CD4-positive, alpha-beta memory T cell (primary cell): ENCODE results near the gene MYH13. TPM values are rescaled to one million over a fixed set of nuclear protein-coding genes. Genes with fewer than 3 reads are reported as not detected.
A peak's percentile ranks its signal among the peaks of the same experiment; 100 is the strongest.

Experiments used
- CTCF ChIA-PET: fragments of 350-600 bp; sonication (Branson Sonifier 250); formaldehyde crosslinking; loops from one replicate; lab custom pipeline; 2021; ENCODE audit warnings: inconsistent platforms; ENCODE audit not compliant: partially characterized antibody; lab: Charles Lee
- POLR2A ChIA-PET: fragments of 350-600 bp; sonication (Branson Sonifier 250); formaldehyde crosslinking; loops from one replicate; lab custom pipeline; 2021; ENCODE audit not compliant: partially characterized antibody; lab: Charles Lee
- DNase-seq, 5 donors: peaks; one replicate each; pipeline versions ENCODE4 v3.0.0 to v3.0.0-alpha.2; 2020 to 2022; ENCODE audit warnings: mixed read lengths in 1 of 5
- H3K27ac ChIP-seq: one replicate; pipeline ENCODE4 v1.7.0; 2013; ENCODE audit warnings: low read depth, low read length
- H3K27me3 ChIP-seq: 2 replicates; pipeline ENCODE4 v1.7.0; 2013; ENCODE audit warnings: mild to moderate bottlenecking, low read length, moderate library complexity; ENCODE audit not compliant: insufficient read depth
- H3K36me3 ChIP-seq: 2 replicates; pipeline ENCODE4 v1.7.0; 2013; ENCODE audit warnings: mild to moderate bottlenecking, low read length, moderate library complexity; ENCODE audit not compliant: insufficient read depth
- H3K4me1 ChIP-seq: 2 replicates; pipeline ENCODE4 v1.7.0; 2013; ENCODE audit warnings: mild to moderate bottlenecking, low read length, moderate library complexity; ENCODE audit not compliant: insufficient read depth
- H3K4me3 ChIP-seq, 2 donors: one replicate each; pipeline ENCODE4 v1.7.0; 2013; ENCODE audit warnings: low read length in 2 of 2, mild to moderate bottlenecking in 1 of 2
- H3K9me3 ChIP-seq, 2 donors: one replicate each; pipeline ENCODE4 v1.7.0; 2013; ENCODE audit warnings: low read length in 2 of 2, control low read depth in 1 of 2; ENCODE audit not compliant: control insufficient read depth in 1 of 2
- H3K27ac Mint-ChIP-seq, 7 donors: one replicate each; pipeline ENCODE4 v1.8.0; 2020 to 2021; ENCODE audit warnings: mixed read lengths in 7 of 7, mild to moderate bottlenecking in 6 of 7, inconsistent platforms in 3 of 7, moderate library complexity in 3 of 7
- H3K27me3 Mint-ChIP-seq, 2 donors: one replicate each; pipeline ENCODE4 v1.8.0; 2020 to 2021; ENCODE audit warnings: mixed read lengths in 2 of 2
- H3K36me3 Mint-ChIP-seq, 2 donors: one replicate each; pipeline ENCODE4 v1.8.0; 2020 to 2021; ENCODE audit warnings: mixed read lengths in 2 of 2, inconsistent platforms in 1 of 2, mild to moderate bottlenecking in 1 of 2
- H3K4me1 Mint-ChIP-seq, 4 donors: one replicate each; pipeline ENCODE4 v1.8.0; 2020 to 2021; ENCODE audit warnings: mixed read lengths in 4 of 4, mild to moderate bottlenecking in 1 of 4
- H3K4me3 Mint-ChIP-seq, 8 donors: one replicate each; pipeline ENCODE4 v1.8.0; 2020 to 2021; ENCODE audit warnings: mixed read lengths in 8 of 8, mild to moderate bottlenecking in 7 of 8, moderate library complexity in 6 of 8, inconsistent platforms in 3 of 8
- H3K9me3 Mint-ChIP-seq, 8 donors: one replicate each; pipeline ENCODE4 v1.8.0; 2020 to 2021; ENCODE audit warnings: mixed read lengths in 8 of 8, mild to moderate bottlenecking in 5 of 8, inconsistent platforms in 3 of 8, moderate library complexity in 1 of 8
- intact Hi-C: fragments of 100-400 bp; cut with micrococcal nuclease; formaldehyde crosslinking; loops from one replicate; pipeline ENCODE4 v1.15.1; 2023
- polyA plus RNA-seq, 2 donors: library from polyadenylated mRNA; unstranded; fragments of 300-500 nt; fragmentation: Illumina TruSeq; gene quantifications; one replicate each; pipeline ENCODE4 v1.2.3, GENCODE V29; 2021
- total RNA-seq, 2 experiments: library from RNA; stranded (reverse); gene quantifications; one replicate each; pipeline ENCODE4 v1.2.3, GENCODE V29; 2021

Gene MYH13
- total and polyA plus RNA-seq, 4 experiments from 2014 or later = not detected

DNA sequence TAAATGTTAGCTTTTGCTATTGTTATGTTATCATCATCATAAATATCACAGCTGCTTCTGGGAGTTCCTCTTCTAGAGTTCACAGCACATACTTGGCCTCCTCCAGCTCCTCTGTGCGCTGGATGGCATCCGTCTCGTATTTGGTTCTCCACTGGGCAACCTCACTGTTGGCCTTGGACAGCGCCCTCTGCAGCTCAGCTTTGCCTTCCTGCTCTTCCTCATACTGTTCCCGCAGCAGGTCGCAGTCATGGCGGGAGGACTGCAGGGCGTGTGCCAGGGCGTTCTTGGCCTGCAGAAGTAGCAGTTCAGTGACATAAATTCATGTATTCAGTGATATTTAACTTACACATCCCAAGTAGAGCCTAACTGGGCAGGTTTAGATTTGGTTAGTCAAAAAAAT is 25.5 kb upstream of the MYH13 start:
- DNase-seq = no peak
- Mint-ChIP-seq H3K36me3 (no peaks in the 10 kb centered on the region), H3K27ac (no peak overlapping the region), H3K4me3 (no peak overlapping the region), H3K4me1 (no peaks in the 10 kb centered on the region), H3K27me3 (peaks cover 2 to 8% of the 10 kb centered on the region in 2 donors), H3K9me3 (peaks cover 0 to 4% (median 0%) of the 10 kb centered on the region in 8 donors)
- intact Hi-C loops = no loop called here
- no peak overlapping the region for H3K4me3 ChIP-seq
- H3K27ac ChIP-seq = no peak overlapping the region
- no peaks in the 10 kb centered on the region for H3K4me1 ChIP-seq
- ChIA-PET CTCF (no interaction called here), POLR2A (no interaction called here)
- H3K9me3 ChIP-seq = no peaks in the 10 kb centered on the region
- H3K27me3 ChIP-seq = no peaks in the 10 kb centered on the region
- no peaks in the 10 kb centered on the region for H3K36me3 ChIP-seq

DNA sequence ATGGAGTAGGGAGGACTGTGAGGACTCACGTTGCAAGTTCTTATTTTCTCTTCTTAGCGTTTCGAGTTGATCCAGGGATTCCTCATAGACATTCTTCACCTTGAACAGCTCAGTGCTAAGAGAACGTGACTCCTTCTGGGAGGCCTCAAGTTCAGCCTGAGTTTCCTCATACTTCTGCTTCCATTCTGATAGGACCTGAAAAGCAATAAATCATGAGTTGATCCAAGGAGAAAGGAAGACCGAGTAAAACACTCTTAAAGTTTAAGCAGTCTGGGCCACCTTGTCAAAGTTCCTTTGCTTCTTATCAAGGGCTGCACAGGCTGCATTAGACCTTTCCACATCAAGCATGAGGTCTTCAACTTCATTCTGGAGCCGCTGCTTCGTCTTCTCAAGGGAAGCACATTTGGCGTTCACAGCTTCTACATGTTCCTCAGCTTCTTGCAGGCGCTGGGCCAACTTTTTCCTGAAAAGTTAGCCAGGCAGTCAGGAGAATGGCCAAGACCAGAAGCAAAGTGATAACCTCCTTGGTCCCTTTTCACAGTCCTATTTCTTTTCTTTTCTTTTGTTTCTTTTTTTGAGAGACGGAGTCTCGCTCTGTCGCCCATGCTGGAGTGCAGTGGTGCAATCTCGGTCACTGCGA is 23.8 kb upstream of the MYH13 start:
- Histone ChIP-seq H3K9me3 (no peaks in the 10 kb centered on the region), H3K27ac (no peak overlapping the region), H3K4me3 (no peak overlapping the region), H3K4me1 (no peaks in the 10 kb centered on the region), H3K36me3 (no peaks in the 10 kb centered on the region), H3K27me3 (no peaks in the 10 kb centered on the region)
- H3K4me3 Mint-ChIP-seq = no peak overlapping the region
- H3K4me1 Mint-ChIP-seq = no peaks in the 10 kb centered on the region
- DNase-seq = no peak
- H3K27ac Mint-ChIP-seq = peak overlapping the region in 1 of 7 donors; percentile 17
- CTCF ChIA-PET = no interaction called here
- H3K9me3 Mint-ChIP-seq = peaks cover 0 to 4% (median 0%) of the 10 kb centered on the region in 8 donors
- intact Hi-C loops = no loop called here
- POLR2A ChIA-PET = no interaction called here
- peaks cover 0 to 8% of the 10 kb centered on the region in 2 donors for H3K27me3 Mint-ChIP-seq
- no peaks in the 10 kb centered on the region for H3K36me3 Mint-ChIP-seq

DNA sequence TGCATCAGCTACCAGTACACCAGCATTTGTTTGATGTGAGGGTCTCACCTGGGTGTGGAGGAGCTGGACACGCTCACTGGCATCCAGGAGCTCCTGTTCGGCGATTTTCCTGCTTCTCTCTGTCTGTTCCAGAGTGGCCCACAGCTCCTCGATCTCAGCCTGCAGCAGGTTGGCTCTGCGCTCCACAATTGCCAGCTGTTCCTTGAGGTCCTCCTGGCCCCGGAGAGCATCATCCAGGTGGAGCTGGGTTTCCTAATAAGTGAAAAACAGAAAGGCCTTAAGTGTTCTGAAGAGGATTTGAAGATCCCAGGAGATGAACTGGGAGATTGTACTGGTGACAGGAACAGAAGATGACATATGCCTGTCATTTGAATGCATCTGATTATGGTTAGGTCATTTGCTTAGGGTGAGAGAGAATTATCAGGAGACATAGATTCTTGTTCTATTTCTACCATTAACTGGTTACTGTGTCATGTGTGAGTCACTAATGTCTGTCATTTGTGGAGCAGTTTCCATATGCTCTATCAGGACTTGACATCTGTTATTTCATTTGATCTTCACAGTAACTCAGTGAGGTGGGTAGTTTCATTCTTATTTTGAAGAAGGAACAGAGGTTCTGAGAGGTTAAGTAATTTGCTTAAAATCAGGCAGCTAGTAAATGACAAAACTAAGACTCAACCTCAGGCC is 21.5 kb upstream of the MYH13 start:
- Mint-ChIP-seq H3K4me3 (no peak overlapping the region), H3K9me3 (peaks cover 0 to 3% (median 0%) of the 10 kb centered on the region in 8 donors), H3K27me3 (peaks cover 0 to 8% of the 10 kb centered on the region in 2 donors), H3K27ac (no peak overlapping the region), H3K4me1 (no peaks in the 10 kb centered on the region), H3K36me3 (no peaks in the 10 kb centered on the region)
- POLR2A ChIA-PET = no interaction called here
- Histone ChIP-seq H3K9me3 (no peaks in the 10 kb centered on the region), H3K27me3 (no peaks in the 10 kb centered on the region), H3K27ac (no peak overlapping the region), H3K36me3 (no peaks in the 10 kb centered on the region), H3K4me1 (no peaks in the 10 kb centered on the region), H3K4me3 (no peak overlapping the region)
- intact Hi-C loops = no loop called here
- no peak for DNase-seq
- CTCF ChIA-PET = no interaction called here

DNA sequence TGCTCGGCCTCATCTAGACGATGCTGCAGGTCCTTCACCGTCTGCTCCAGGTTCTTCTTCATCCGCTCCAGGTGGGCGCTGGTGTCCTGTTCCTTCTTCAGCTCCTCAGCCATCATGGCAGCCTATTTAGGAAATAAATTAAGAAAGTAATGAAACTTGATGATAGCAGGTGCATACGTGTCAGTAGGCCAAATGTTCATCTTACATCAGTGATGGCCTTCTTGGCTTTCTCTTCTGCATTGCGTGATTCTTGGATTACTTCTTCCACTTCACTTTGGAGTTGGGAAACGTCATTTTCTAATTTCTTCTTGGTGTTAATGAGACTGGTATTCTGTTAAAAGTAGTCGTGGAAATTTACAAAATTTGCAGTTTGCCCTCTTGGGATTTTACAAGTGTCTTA is 20.1 kb upstream of the MYH13 start:
- Mint-ChIP-seq H3K27me3 (peaks cover 0 to 8% of the 10 kb centered on the region in 2 donors), H3K9me3 (peaks cover 0 to 5% (median 2%) of the 10 kb centered on the region in 8 donors), H3K4me3 (no peak overlapping the region), H3K4me1 (no peaks in the 10 kb centered on the region), H3K27ac (no peak overlapping the region), H3K36me3 (no peaks in the 10 kb centered on the region)
- Histone ChIP-seq H3K4me1 (no peaks in the 10 kb centered on the region), H3K36me3 (no peaks in the 10 kb centered on the region), H3K27ac (no peak overlapping the region), H3K4me3 (no peak overlapping the region), H3K27me3 (no peaks in the 10 kb centered on the region), H3K9me3 (no peaks in the 10 kb centered on the region)
- ChIA-PET POLR2A (no interaction called here), CTCF (no interaction called here)
- no peak for DNase-seq
- intact Hi-C loops = no loop called here

DNA sequence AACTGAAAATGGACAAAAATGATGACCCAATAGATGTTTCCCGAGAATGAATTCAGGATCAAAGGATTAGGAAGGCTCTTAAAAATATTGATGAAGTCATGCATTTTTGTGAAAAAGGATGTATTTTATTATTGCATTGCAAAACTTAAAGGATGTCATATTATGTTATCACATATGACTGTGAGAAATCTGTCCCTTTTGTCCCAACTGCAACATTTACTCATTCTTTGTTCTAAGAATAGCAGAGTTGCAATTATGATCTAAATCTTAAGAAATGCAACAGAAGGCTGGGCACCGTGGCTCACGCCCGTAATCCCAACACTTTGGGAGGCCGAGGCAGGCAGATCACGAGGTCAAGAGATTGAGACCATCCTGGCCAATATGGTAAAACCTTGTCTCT is 13.1 kb upstream of the MYH13 start:
- H3K36me3 ChIP-seq = no peaks in the 10 kb centered on the region
- H3K36me3 Mint-ChIP-seq = no peaks in the 10 kb centered on the region
- CTCF ChIA-PET = no interaction called here
- H3K9me3 ChIP-seq = no peaks in the 10 kb centered on the region
- intact Hi-C loops = no loop called here
- POLR2A ChIA-PET = no interaction called here
- no peak overlapping the region for H3K4me3 ChIP-seq
- no peaks in the 10 kb centered on the region for H3K4me1 Mint-ChIP-seq
- H3K27me3 ChIP-seq = no peaks in the 10 kb centered on the region
- H3K4me1 ChIP-seq = no peaks in the 10 kb centered on the region
- H3K27ac Mint-ChIP-seq = no peak overlapping the region
- H3K9me3 Mint-ChIP-seq = peaks cover 0 to 8% (median 3%) of the 10 kb centered on the region in 8 donors
- no peak overlapping the region for H3K4me3 Mint-ChIP-seq
- no peak for DNase-seq
- H3K27ac ChIP-seq = no peak overlapping the region
- H3K27me3 Mint-ChIP-seq = peaks cover 0 to under 1% of the 10 kb centered on the region in 2 donors

DNA sequence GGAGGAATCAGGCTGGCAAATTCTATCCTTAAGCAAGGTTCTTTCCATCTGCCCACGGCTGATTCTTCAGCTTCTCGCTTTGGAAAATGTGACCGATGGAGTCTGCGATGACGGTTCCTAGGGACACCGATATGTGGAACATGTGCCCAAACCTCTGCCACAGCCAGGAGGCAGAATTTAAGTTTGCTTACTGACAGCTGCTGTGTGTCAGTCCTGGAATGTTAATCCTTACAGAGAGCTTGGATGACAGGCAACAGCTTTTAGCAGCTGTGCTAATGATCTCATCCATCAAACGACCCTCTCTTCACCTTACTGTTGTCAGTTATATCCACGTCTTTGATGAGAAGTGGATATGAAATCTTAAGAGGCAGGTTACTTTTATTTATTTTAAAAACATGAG is 11.4 kb upstream of the MYH13 start:
- DNase-seq = no peak
- no peaks in the 10 kb centered on the region for H3K9me3 ChIP-seq
- H3K27ac Mint-ChIP-seq = no peak overlapping the region
- no peaks in the 10 kb centered on the region for H3K27me3 Mint-ChIP-seq
- H3K36me3 Mint-ChIP-seq = no peaks in the 10 kb centered on the region
- POLR2A ChIA-PET = no interaction called here
- H3K4me1 Mint-ChIP-seq = no peaks in the 10 kb centered on the region
- no peaks in the 10 kb centered on the region for H3K27me3 ChIP-seq
- H3K9me3 Mint-ChIP-seq = peaks cover 0 to 6% (median 2%) of the 10 kb centered on the region in 8 donors
- H3K4me3 ChIP-seq = no peak overlapping the region
- H3K4me3 Mint-ChIP-seq = no peak overlapping the region
- intact Hi-C loops = no loop called here
- no peaks in the 10 kb centered on the region for H3K4me1 ChIP-seq
- CTCF ChIA-PET = no interaction called here
- H3K36me3 ChIP-seq = no peaks in the 10 kb centered on the region
- H3K27ac ChIP-seq = no peak overlapping the region

DNA sequence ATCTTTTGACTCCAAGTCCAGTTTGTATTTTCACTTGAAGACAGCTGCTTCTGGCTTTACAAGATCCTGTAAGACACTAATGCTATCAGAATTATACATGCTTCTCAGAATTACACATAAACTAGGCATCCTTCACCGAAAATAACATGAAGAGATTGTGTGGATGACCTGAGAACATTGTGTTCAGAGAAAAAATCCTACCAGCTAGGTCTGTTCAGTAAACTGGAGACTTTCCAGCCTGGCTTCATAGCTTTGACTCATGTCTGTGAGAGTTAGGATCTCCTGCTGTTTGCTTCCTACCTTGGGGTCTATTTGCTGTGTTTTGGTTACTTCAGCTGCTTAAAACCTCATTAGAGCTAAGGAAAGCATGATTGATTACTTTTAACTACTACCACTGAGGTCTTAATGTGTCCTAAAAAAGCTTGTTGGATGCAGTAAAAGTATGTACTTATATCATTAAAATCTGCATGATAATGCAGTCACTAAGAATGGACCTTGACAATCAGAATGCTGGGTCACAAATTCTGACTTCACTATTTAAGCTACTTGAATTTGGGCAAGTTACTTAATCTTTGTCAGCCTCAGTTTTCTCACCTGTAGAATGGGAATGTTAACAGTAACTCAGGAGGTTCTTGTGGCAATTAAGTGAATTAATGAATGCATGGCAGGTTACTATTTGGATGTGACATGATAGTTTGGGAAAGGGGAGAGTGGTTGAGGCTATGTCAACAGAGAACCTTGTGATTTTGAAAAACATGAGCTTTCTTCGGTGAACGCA is 8.0 kb upstream of the MYH13 start:
- H3K4me3 ChIP-seq = no peak overlapping the region
- ChIA-PET POLR2A (no interaction called here), CTCF (no interaction called here)
- no peaks in the 10 kb centered on the region for H3K27me3 ChIP-seq
- DNase-seq = no peak
- H3K9me3 ChIP-seq = no peaks in the 10 kb centered on the region
- Mint-ChIP-seq H3K27me3 (no peaks in the 10 kb centered on the region), H3K9me3 (peaks cover 0 to 7% (median 0%) of the 10 kb centered on the region in 8 donors), H3K36me3 (no peaks in the 10 kb centered on the region), H3K27ac (no peak overlapping the region), H3K4me1 (peaks cover 0 to 1% (median 0%) of the 10 kb centered on the region in 4 donors), H3K4me3 (no peak overlapping the region)
- intact Hi-C loops = no loop called here
- H3K27ac ChIP-seq = no peak overlapping the region
- no peaks in the 10 kb centered on the region for H3K4me1 ChIP-seq
- no peaks in the 10 kb centered on the region for H3K36me3 ChIP-seq
